Stimulated activated memory B cell treated with anti-CD40 and anti-IgM and Interleukin-4, amounts not matched to agents 10 μg/mL and 1 μg/mL and 100 μg/mL, for 72 hours (primary cell): ENCODE measurements around the gene OR5C1.

Source experiments
- ATAC-seq: fragments of 150-1000 bp; cut with Tn5 transposase; 2 replicates; pipeline ENCODE4 v1.10.0; 2021
- H3K27ac Mint-ChIP-seq: one replicate; pipeline ENCODE4 v1.8.0; 2022; ENCODE audit warnings: mild to moderate bottlenecking, mixed read lengths
- H3K27me3 Mint-ChIP-seq: one replicate; pipeline ENCODE4 v1.8.0; 2022; ENCODE audit warnings: mixed read lengths
- H3K36me3 Mint-ChIP-seq: one replicate; pipeline ENCODE4 v1.8.0; 2022; ENCODE audit warnings: mixed read lengths
- H3K4me1 Mint-ChIP-seq: one replicate; pipeline ENCODE4 v1.8.0; 2022; ENCODE audit warnings: mixed read lengths
- H3K4me3 Mint-ChIP-seq: one replicate; pipeline ENCODE4 v1.8.0; 2022; ENCODE audit warnings: mild to moderate bottlenecking, moderate library complexity, mixed read lengths
- H3K9me3 Mint-ChIP-seq: one replicate; pipeline ENCODE4 v1.8.0; 2022; ENCODE audit warnings: mixed read lengths

OR5C1 gene

GRCh38 chr9:122788831-122789230 is at the start of gene OR5C1:
Gene OR5C1 (plus strand): TSS chr9:122788933. CDS start chr9:122788933, 0 bp downstream.
- ATAC-seq = no peak
- Mint-ChIP-seq H3K27me3 (no peaks in the 10 kb centered on the region), H3K4me3 (no peak within 1 kb of the TSS), H3K36me3 (peaks cover 3% of the 10 kb centered on the region), H3K4me1 (no peaks in the 10 kb centered on the region), H3K9me3 (no peaks in the 10 kb centered on the region), H3K27ac (no peak within 1 kb of the TSS)

- no peaks in the 10 kb centered on the region for H3K4me1 Mint-ChIP-seq
- ATAC-seq = no peak
- no peak within 1 kb of the TSS for H3K4me3 Mint-ChIP-seq
- H3K27ac Mint-ChIP-seq = no peak within 1 kb of the TSS
- H3K9me3 Mint-ChIP-seq = peaks cover 9% of the 10 kb centered on the region
- peaks cover 7% of the 10 kb centered on the region for H3K36me3 Mint-ChIP-seq
- H3K27me3 Mint-ChIP-seq = no peaks in the 10 kb centered on the region
These were observed 46.7 kb upstream of the OR5C1 start, which contains the start of gene OR1L6 for GRCh38 chr9:122742003-122742402. Gene OR1L6 (plus strand): TSS chr9:122742303. CDS start chr9:122749848, 7,545 bp downstream.

DNA sequence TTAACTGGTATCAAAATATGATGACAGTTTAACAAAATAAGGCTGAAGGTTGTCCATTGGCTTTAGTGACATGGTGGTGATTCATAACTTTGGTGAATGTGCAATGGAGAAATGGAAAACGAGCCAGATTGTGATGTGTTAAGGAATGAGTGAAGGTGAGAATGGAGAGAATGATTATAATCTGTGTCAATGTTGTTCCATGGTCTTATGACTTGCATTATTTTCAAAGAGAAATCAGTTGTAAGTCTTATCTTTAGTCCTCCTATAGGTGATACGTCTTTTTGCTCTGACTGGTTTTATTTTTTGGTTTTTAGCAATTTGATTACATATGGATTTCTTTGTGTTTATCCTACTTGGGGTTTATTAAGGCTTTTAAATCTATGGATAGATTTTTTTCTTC is 33.9 kb upstream of the OR5C1 start:
- Mint-ChIP-seq H3K27ac (no peak overlapping the region), H3K4me3 (no peak overlapping the region), H3K4me1 (no peaks in the 10 kb centered on the region), H3K9me3 (peaks cover 17% of the 10 kb centered on the region), H3K27me3 (peaks cover under 1% of the 10 kb centered on the region), H3K36me3 (peaks cover 32% of the 10 kb centered on the region)
- ATAC-seq = no peak

DNA sequence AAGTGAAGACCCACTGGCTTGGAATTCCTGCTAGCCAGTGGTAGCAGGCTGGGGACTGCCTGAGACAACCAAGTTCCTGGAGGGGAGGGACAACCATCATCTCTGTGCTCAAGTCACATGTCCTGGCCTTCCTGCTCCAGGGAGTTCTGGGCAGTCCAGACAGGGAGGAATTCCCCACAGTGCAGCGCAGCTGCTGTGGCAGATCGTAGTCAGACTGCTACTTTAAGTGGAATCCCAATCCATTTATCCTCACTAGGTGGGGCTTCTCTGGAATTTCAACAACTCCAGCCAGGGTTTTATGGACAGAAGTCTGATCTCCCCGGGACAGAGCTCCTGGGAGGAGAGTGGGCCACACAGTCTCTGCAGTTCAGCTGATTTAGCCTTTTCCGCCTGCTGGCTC is 20.9 kb upstream of the OR5C1 start:
- Mint-ChIP-seq H3K4me3 (no peak overlapping the region), H3K36me3 (peaks cover 44% of the 10 kb centered on the region), H3K9me3 (peaks cover 39% of the 10 kb centered on the region), H3K4me1 (no peaks in the 10 kb centered on the region), H3K27ac (no peak overlapping the region), H3K27me3 (peaks cover 4% of the 10 kb centered on the region)
- ATAC-seq = no peak

GRCh38 chr9:122777052-122777451 is 11.7 kb upstream of the OR5C1 start:
- Mint-ChIP-seq H3K4me1 (no peaks in the 10 kb centered on the region), H3K4me3 (no peak overlapping the region), H3K9me3 (peaks cover 14% of the 10 kb centered on the region), H3K36me3 (peaks cover 19% of the 10 kb centered on the region), H3K27ac (no peak overlapping the region), H3K27me3 (no peaks in the 10 kb centered on the region)
- no peak for ATAC-seq

GRCh38 chr9:122777935-122778627 is 10.7 kb upstream of the OR5C1 start:
- no peak overlapping the region for H3K27ac Mint-ChIP-seq
- H3K36me3 Mint-ChIP-seq = peaks cover 8% of the 10 kb centered on the region
- no peaks in the 10 kb centered on the region for H3K27me3 Mint-ChIP-seq
- ATAC-seq = no peak
- peaks cover 5% of the 10 kb centered on the region for H3K9me3 Mint-ChIP-seq
- H3K4me1 Mint-ChIP-seq = no peaks in the 10 kb centered on the region
- no peak overlapping the region for H3K4me3 Mint-ChIP-seq

DNA sequence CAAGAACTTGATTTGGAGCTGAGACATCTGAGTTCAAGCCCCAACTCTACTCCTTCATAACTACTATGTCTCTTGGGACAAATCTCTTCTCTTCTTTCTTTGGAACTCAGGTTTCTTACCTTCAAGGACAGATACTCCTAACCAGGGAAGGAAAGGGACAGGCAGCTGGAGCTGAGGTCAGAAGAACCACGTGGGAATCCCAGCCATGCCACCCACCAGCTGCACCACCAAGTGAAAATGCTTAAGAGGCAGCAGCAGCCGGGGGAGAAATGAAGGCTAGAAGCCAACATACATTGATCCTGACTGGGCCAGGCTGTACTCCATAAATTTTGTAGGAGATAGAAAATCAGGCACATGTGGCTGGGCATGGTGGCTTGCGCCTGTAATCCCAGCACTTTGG is 9.6 kb upstream of the OR5C1 start:
- no peak overlapping the region for H3K4me3 Mint-ChIP-seq
- peaks cover 4% of the 10 kb centered on the region for H3K36me3 Mint-ChIP-seq
- no peak overlapping the region for H3K27ac Mint-ChIP-seq
- no peaks in the 10 kb centered on the region for H3K4me1 Mint-ChIP-seq
- no peaks in the 10 kb centered on the region for H3K27me3 Mint-ChIP-seq
- H3K9me3 Mint-ChIP-seq = no peaks in the 10 kb centered on the region
- no peak for ATAC-seq

DNA sequence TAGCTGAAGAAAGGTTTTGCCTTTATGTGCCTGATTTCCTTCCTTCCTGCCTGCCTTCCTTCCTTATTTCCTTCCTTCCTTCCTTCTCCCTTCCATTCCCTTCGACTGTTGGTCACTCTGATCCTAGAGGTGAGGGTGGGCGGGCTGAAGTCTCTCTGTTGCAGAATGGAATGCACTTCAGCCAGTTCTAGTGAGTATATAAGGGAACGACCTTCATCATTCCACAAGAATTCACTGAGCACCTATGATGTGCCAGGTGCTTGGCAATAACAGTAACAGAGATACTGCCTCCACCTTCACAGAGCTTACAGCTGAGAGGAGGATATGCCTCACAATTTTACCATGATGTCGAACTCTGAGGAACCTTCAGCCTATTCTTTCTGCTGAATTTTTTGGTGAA is 8.7 kb upstream of the OR5C1 start:
- peaks cover 4% of the 10 kb centered on the region for H3K36me3 Mint-ChIP-seq
- H3K27me3 Mint-ChIP-seq = no peaks in the 10 kb centered on the region
- H3K4me3 Mint-ChIP-seq = no peak overlapping the region
- H3K9me3 Mint-ChIP-seq = no peaks in the 10 kb centered on the region
- H3K27ac Mint-ChIP-seq = no peak overlapping the region
- H3K4me1 Mint-ChIP-seq = no peaks in the 10 kb centered on the region
- no peak for ATAC-seq

DNA sequence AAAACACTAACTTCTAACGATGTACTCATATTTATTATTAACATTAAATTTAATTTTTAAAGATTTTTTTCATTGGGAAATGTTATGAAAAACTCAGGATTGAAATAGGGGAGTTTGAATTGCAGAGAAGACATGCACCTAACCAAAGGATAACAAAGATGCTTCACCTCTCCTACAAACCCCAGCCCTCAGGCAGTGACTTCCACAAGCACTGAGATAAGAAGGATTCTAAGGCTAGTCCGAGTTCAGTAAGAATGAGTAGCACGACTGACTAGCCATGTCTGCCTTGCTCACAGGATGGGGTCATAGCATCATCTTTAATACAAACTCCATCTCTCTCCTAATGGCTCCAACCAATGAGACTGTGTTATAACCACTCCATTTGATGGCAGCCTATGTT is 7.1 kb upstream of the OR5C1 start:
- H3K27me3 Mint-ChIP-seq = no peaks in the 10 kb centered on the region
- H3K4me3 Mint-ChIP-seq = no peak overlapping the region
- H3K27ac Mint-ChIP-seq = no peak overlapping the region
- H3K4me1 Mint-ChIP-seq = no peaks in the 10 kb centered on the region
- H3K36me3 Mint-ChIP-seq = peaks cover 4% of the 10 kb centered on the region
- no peak for ATAC-seq
- no peaks in the 10 kb centered on the region for H3K9me3 Mint-ChIP-seq

GRCh38 chr9:122785269-122785668 is 3.5 kb upstream of the OR5C1 start:
- H3K4me3 Mint-ChIP-seq = no peak overlapping the region
- no peak overlapping the region for H3K27ac Mint-ChIP-seq
- no peaks in the 10 kb centered on the region for H3K27me3 Mint-ChIP-seq
- no peaks in the 10 kb centered on the region for H3K4me1 Mint-ChIP-seq
- no peaks in the 10 kb centered on the region for H3K9me3 Mint-ChIP-seq
- ATAC-seq = no peak
- H3K36me3 Mint-ChIP-seq = no peaks in the 10 kb centered on the region

- Mint-ChIP-seq H3K4me1 (no peaks in the 10 kb centered on the region), H3K36me3 (no peaks in the 10 kb centered on the region), H3K9me3 (no peaks in the 10 kb centered on the region), H3K4me3 (no peak overlapping the region), H3K27me3 (no peaks in the 10 kb centered on the region), H3K27ac (no peak overlapping the region)
- no peak for ATAC-seq
These were observed 2.4 kb upstream of the OR5C1 start for GRCh38 chr9:122786338-122786737.

GRCh38 chr9:122789256-122790046 is 718 bp downstream of the OR5C1 start:
- no peaks in the 10 kb centered on the region for H3K9me3 Mint-ChIP-seq

DNA sequence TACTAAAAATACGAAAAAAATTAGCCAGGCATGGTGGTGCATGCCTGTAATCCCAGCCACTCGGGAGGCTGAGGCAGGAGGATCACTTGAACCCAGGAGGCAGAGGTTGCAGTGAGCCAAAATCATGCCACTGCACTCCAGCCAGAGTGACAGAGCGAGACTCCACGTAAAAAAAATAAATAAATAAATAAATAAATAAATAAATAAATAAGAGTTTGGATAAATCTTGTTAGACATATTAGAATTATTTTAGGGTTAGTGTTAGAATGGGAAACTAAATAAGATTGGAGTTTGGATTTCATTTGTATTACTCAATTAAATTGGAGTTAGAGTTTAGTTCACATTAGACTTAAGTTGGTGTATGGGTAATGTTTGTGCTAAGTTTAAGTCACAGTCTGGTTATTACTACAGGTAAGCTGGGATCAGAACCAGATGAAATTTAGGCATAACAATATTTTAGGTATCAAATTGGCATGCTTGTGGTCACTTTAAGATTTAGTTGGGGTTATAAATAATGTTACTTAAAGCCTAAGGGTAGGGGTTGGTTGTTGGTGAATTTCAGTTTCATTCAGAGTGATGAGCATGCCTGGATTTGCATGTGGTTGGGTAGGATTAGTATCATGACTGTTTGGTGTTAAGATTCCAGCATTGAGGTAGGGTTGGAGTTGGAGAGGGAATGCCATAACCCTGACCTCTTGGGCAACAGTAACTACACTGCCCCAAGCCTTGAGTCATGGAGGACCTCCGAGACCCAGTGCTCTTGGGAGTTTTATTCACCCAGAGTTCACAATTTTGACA is 3.3 kb downstream of the OR5C1 start:
- no peak overlapping the region for H3K4me3 Mint-ChIP-seq
- H3K27me3 Mint-ChIP-seq = no peaks in the 10 kb centered on the region
- H3K36me3 Mint-ChIP-seq = peaks cover 9% of the 10 kb centered on the region
- H3K9me3 Mint-ChIP-seq = no peaks in the 10 kb centered on the region
- H3K27ac Mint-ChIP-seq = no peak overlapping the region
- ATAC-seq = no peak
- no peaks in the 10 kb centered on the region for H3K4me1 Mint-ChIP-seq

More at GRCh38 chr9:122789256-122790046, 718 bp downstream of the OR5C1 start:
- no peak for ATAC-seq
- H3K36me3 Mint-ChIP-seq = peaks cover 9% of the 10 kb centered on the region
- no peaks in the 10 kb centered on the region for H3K27me3 Mint-ChIP-seq
- H3K4me3 Mint-ChIP-seq = no peak overlapping the region
- H3K4me1 Mint-ChIP-seq = no peaks in the 10 kb centered on the region
- no peak overlapping the region for H3K27ac Mint-ChIP-seq

DNA sequence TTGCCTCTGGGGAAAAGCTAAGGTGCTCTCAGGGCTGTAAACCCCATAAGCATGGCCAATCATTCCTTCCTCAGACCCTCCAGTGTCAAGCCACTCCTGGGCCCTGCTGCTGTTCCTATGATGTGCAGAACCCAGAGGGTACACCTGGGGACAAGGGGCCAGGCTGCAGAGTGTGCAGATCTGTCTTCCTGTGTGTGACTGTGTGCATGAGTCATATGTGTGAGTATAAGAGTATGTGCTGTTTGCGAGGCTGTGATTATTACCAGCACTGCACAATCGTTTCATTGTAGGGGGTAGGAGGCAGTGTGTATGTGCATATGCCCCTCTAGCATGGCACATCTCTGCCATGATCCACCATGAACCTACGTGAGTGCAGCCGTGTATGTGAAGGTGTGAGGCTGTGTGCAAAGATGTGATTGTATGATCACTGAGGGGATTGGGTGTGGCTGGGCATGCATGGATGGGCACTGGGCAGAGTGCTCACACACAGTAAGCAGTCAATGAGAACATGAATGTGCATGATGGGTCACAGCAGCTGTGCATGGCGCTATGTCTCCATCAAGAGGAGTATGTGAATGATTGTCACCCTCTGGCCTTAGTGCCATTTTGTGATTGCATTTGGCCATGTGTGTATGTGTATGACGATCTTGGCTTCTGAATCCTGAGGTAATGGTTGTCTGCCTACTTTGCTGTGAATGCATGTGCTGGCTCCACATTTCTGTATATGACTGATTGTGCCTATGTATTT is 8.8 kb downstream of the OR5C1 start:
- Mint-ChIP-seq H3K27me3 (no peaks in the 10 kb centered on the region), H3K36me3 (peaks cover 15% of the 10 kb centered on the region), H3K27ac (no peak overlapping the region), H3K9me3 (no peaks in the 10 kb centered on the region), H3K4me1 (peaks cover 5% of the 10 kb centered on the region), H3K4me3 (no peak overlapping the region)
- peak; percentile 27 for ATAC-seq
